GM19395 (cell line): Measurements from ENCODE around the gene USF1.
A peak's percentile ranks its signal among the peaks of the same experiment; 100 is the strongest.
"Not testable (repeated sequence)": the region's sequence is repeated elsewhere in the genome, so short reads cannot be mapped to it uniquely, and the experiment has no call there.

Source experiments
- ATAC-seq: cut with Tn5 transposase; IDR thresholded peaks from one replicate; pipeline ENCODE4 v1.9.1; 2021; ENCODE audit warnings: mild to moderate bottlenecking, moderate library complexity; ENCODE audit not compliant: unreplicated experiment

Gene USF1

GRCh38 chr1:161079436-161080110, 33.8 kb upstream of the USF1 start:
- ATAC-seq = no peak

- no peak for ATAC-seq
Observed at GRCh38 chr1:161077426-161077825, 31.6 kb upstream of the USF1 start.

- ATAC-seq = no peak
Observed at GRCh38 chr1:161076410-161076809, 30.6 kb upstream of the USF1 start.

GRCh38 chr1:161074676-161075368, 29.0 kb upstream of the USF1 start:
- ATAC-seq = no peak

GRCh38 chr1:161073474-161074121, 27.8 kb upstream of the USF1 start:
- no peak for ATAC-seq

- no peak for ATAC-seq
Observed at GRCh38 chr1:161072751-161073449, 27.1 kb upstream of the USF1 start.

GRCh38 chr1:161071886-161072371, 26.2 kb upstream of the USF1 start:
- ATAC-seq = no peak

- ATAC-seq = no peak
Observed at GRCh38 chr1:161070761-161071160, 25.0 kb upstream of the USF1 start.

- ATAC-seq = peak; percentile 90
Observed at GRCh38 chr1:161069731-161070270, 24.0 kb upstream of the USF1 start, which contains the start of gene ARHGAP30. Gene ARHGAP30, minus strand, starts transcription at chr1:161069891. Its CDS starts 267 bp downstream, at chr1:161069624.

- peak; percentile 5 for ATAC-seq
Observed at GRCh38 chr1:161069241-161069640, 23.5 kb upstream of the USF1 start.

GRCh38 chr1:161068306-161069234, 22.8 kb upstream of the USF1 start:
- ATAC-seq = peak; percentile 58

- ATAC-seq = no peak
Observed at GRCh38 chr1:161066694-161067093, 20.9 kb upstream of the USF1 start.

- ATAC-seq = not testable (repeated sequence)
Observed at GRCh38 chr1:161065681-161066080, 19.9 kb upstream of the USF1 start.

- not testable (repeated sequence) for ATAC-seq
Observed at GRCh38 chr1:161063936-161064335, 18.2 kb upstream of the USF1 start.

- ATAC-seq = no peak
Observed at GRCh38 chr1:161061419-161061818, 15.6 kb upstream of the USF1 start.

GRCh38 chr1:161059293-161059692, 13.5 kb upstream of the USF1 start:
- no peak for ATAC-seq

- ATAC-seq = no peak
Observed at GRCh38 chr1:161054805-161055204, 9.0 kb upstream of the USF1 start.

- ATAC-seq = no peak
Observed at GRCh38 chr1:161054232-161054631, 8.5 kb upstream of the USF1 start.

GRCh38 chr1:161052899-161053298, 7.1 kb upstream of the USF1 start:
- ATAC-seq = no peak

GRCh38 chr1:161051219-161051618, 5.4 kb upstream of the USF1 start:
- ATAC-seq = no peak
